Measurements from ENCODE around the gene PECR. TPM values are rescaled to one million over a fixed set of nuclear protein-coding genes. Genes with fewer than 3 reads are reported as not detected.

PECR gene
- total and polyA plus RNA-seq, 2 experiments from 2014 or later: 5.4 to 8.2 TPM

- Histone ChIP-seq H2AFZ (no peak overlapping the region), H3K36me3 (ENCODE audit: low read depth) (no peaks in the 10 kb centered on the region), H3K27me3 (replicated peaks; ENCODE audit: insufficient read depth) (no peaks in the 10 kb centered on the region), H3K4me3 (no peak overlapping the region), H3K4me1 (ENCODE audit: insufficient read depth) (peaks cover 12% of the 10 kb centered on the region), H3K79me2 (ENCODE audit: insufficient read depth) (no peaks in the 10 kb centered on the region), H3K4me2 (ENCODE audit: unreplicated experiment) (no peak overlapping the region), H3K9me3 (ENCODE audit: low read depth) (no peaks in the 10 kb centered on the region), H3K9me2 (ENCODE audit: insufficient read depth) (no peaks in the 10 kb centered on the region), H3F3A (ENCODE audit: insufficient read depth) (peaks cover 14% of the 10 kb centered on the region; the same call in 1 of the 2 replicates), H3K9ac (no peak overlapping the region), H3K27ac (no peak overlapping the region), H4K20me1 (ENCODE audit: insufficient read depth) (no peaks in the 10 kb centered on the region)
- 95 to 99% methylated on average over 3 of the region's 3 CpGs for WGBS, 2 experiments (ENCODE audit: low coverage in 1 of 2, low lambda C conversion rate in 2 of 2, missing lambda C conversion rate in 2 of 2)
- DNase-seq: no peak
- TF ChIP-seq EZH2 (IDR thresholded peaks at IDR 0.05; ENCODE audit: insufficient read depth, poor library complexity, severe bottlenecking): no peak
- TF ChIP-seq EZH2phosphoT487 (IDR thresholded peaks at IDR 0.05; ENCODE audit: insufficient read depth, low read depth): no peak
- in situ Hi-C loops (cut with MboI): no loop called here
Observed at GRCh38 chr2:216004697-216005283, 76.8 kb downstream of the PECR start.

GRCh38 chr2:216003876-216004696 lies 77.5 kb downstream of the PECR start:
- Histone ChIP-seq H3F3A (ENCODE audit: insufficient read depth) (peaks cover 14% of the 10 kb centered on the region; the same call in 1 of the 2 replicates), H2AFZ (no peak overlapping the region), H3K9ac (no peak overlapping the region), H3K4me3 (no peak overlapping the region), H4K20me1 (ENCODE audit: insufficient read depth) (no peaks in the 10 kb centered on the region), H3K4me1 (ENCODE audit: insufficient read depth) (peaks cover 12% of the 10 kb centered on the region), H3K27me3 (replicated peaks; ENCODE audit: insufficient read depth) (no peaks in the 10 kb centered on the region), H3K79me2 (ENCODE audit: insufficient read depth) (no peaks in the 10 kb centered on the region), H3K4me2 (ENCODE audit: unreplicated experiment) (no peak overlapping the region), H3K9me3 (ENCODE audit: low read depth) (no peaks in the 10 kb centered on the region), H3K27ac (no peak overlapping the region), H3K36me3 (ENCODE audit: low read depth) (no peaks in the 10 kb centered on the region), H3K9me2 (ENCODE audit: insufficient read depth) (no peaks in the 10 kb centered on the region)
- WGBS, 2 experiments (ENCODE audit: low coverage in 1 of 2, low lambda C conversion rate in 2 of 2, missing lambda C conversion rate in 2 of 2): 82% methylated on average over 6 of the region's 6 CpGs
- TF ChIP-seq EZH2phosphoT487 (IDR thresholded peaks at IDR 0.05; ENCODE audit: insufficient read depth, low read depth) (no peak), EZH2 (IDR thresholded peaks at IDR 0.05; ENCODE audit: insufficient read depth, poor library complexity, severe bottlenecking) (no peak)
- no peak for DNase-seq
- in situ Hi-C loops (cut with MboI): no loop called here

GRCh38 chr2:216002693-216003092 lies 78.9 kb downstream of the PECR start:
- H4K20me1 ChIP-seq (ENCODE audit: insufficient read depth): no peaks in the 10 kb centered on the region
- H2AFZ ChIP-seq: no peak overlapping the region

GRCh38 chr2:216002101-216002678 lies 79.4 kb downstream of the PECR start:
- H3K36me3 ChIP-seq (ENCODE audit: low read depth): no peaks in the 10 kb centered on the region
- H3K27ac ChIP-seq: no peak overlapping the region
- peaks cover 12% of the 10 kb centered on the region for H3K4me1 ChIP-seq (ENCODE audit: insufficient read depth)
- H3K9me2 ChIP-seq (ENCODE audit: insufficient read depth): no peaks in the 10 kb centered on the region
- H2AFZ ChIP-seq: no peak overlapping the region
- no peak for DNase-seq
- H3K9me3 ChIP-seq (ENCODE audit: low read depth): no peaks in the 10 kb centered on the region
- no peak overlapping the region for H3K9ac ChIP-seq
- no peak overlapping the region for H3K4me2 ChIP-seq (ENCODE audit: unreplicated experiment)
- no peak for TF ChIP-seq EZH2 (IDR thresholded peaks at IDR 0.05; ENCODE audit: insufficient read depth, poor library complexity, severe bottlenecking)
- no peaks in the 10 kb centered on the region for H3K27me3 ChIP-seq (replicated peaks; ENCODE audit: insufficient read depth)
- no peaks in the 10 kb centered on the region for H3K79me2 ChIP-seq (ENCODE audit: insufficient read depth)
- in situ Hi-C loops (cut with MboI): no loop called here
- H4K20me1 ChIP-seq (ENCODE audit: insufficient read depth): no peaks in the 10 kb centered on the region
- H3K4me3 ChIP-seq: no peak overlapping the region
- peaks cover 14% of the 10 kb centered on the region; the same call in 1 of the 2 replicates for H3F3A ChIP-seq (ENCODE audit: insufficient read depth)
- 28 to 30% methylated on average over 5 of the region's 5 CpGs for WGBS, 2 experiments (ENCODE audit: low coverage in 1 of 2, low lambda C conversion rate in 2 of 2, missing lambda C conversion rate in 2 of 2)

More at GRCh38 chr2:216002693-216003092, 78.9 kb downstream of the PECR start:
- H3K27me3 ChIP-seq (replicated peaks; ENCODE audit: insufficient read depth): no peaks in the 10 kb centered on the region
- peaks cover 12% of the 10 kb centered on the region for H3K4me1 ChIP-seq (ENCODE audit: insufficient read depth)
- DNase-seq: no peak
- no peak overlapping the region for H3K9ac ChIP-seq
- WGBS, 2 experiments (ENCODE audit: low coverage in 1 of 2, low lambda C conversion rate in 2 of 2, missing lambda C conversion rate in 2 of 2): 92 to 94% methylated on average over 2 of the region's 2 CpGs
- no peaks in the 10 kb centered on the region for H3K9me3 ChIP-seq (ENCODE audit: low read depth)
- no peak overlapping the region for H3K4me3 ChIP-seq
- peaks cover 14% of the 10 kb centered on the region; the same call in 1 of the 2 replicates for H3F3A ChIP-seq (ENCODE audit: insufficient read depth)
- in situ Hi-C loops (cut with MboI): no loop called here
- TF ChIP-seq EZH2phosphoT487 (IDR thresholded peaks at IDR 0.05; ENCODE audit: insufficient read depth, low read depth) (no peak), EZH2 (IDR thresholded peaks at IDR 0.05; ENCODE audit: insufficient read depth, poor library complexity, severe bottlenecking) (no peak)
- H3K27ac ChIP-seq: no peak overlapping the region
- H3K4me2 ChIP-seq (ENCODE audit: unreplicated experiment): no peak overlapping the region
- no peaks in the 10 kb centered on the region for H3K9me2 ChIP-seq (ENCODE audit: insufficient read depth)
- H3K36me3 ChIP-seq (ENCODE audit: low read depth): no peaks in the 10 kb centered on the region
- no peaks in the 10 kb centered on the region for H3K79me2 ChIP-seq (ENCODE audit: insufficient read depth)
